Activated T-cell treated with anti-CD3 and anti-CD28 coated beads, Interleukin-2, amount 50 U/mL, for 24 hours (primary cell): ENCODE data around the gene CBX2.

ENCODE experiments used
- DNase-seq: peaks from one replicate; pipeline ENCODE4 v3.0.0-alpha.2; 2020
- H3K27ac Mint-ChIP-seq: 2 replicates; pipeline ENCODE4 v1.8.0; 2020; ENCODE audit warnings: mild to moderate bottlenecking, mixed read lengths
- H3K27me3 Mint-ChIP-seq: 2 replicates; pipeline ENCODE4 v1.8.0; 2020; ENCODE audit warnings: mixed read lengths
- H3K36me3 Mint-ChIP-seq: 2 replicates; pipeline ENCODE4 v1.8.0; 2020; ENCODE audit warnings: low read depth, mixed read lengths
- H3K4me1 Mint-ChIP-seq: 2 replicates; pipeline ENCODE4 v1.8.0; 2020; ENCODE audit warnings: low read depth, mixed read lengths
- H3K4me3 Mint-ChIP-seq: 2 replicates; pipeline ENCODE4 v1.8.0; 2020; ENCODE audit warnings: mild to moderate bottlenecking, moderate library complexity, mixed read lengths
- H3K9me3 Mint-ChIP-seq: 2 replicates; pipeline ENCODE4 v1.8.0; 2020; ENCODE audit warnings: mixed read lengths

Gene CBX2

DNA sequence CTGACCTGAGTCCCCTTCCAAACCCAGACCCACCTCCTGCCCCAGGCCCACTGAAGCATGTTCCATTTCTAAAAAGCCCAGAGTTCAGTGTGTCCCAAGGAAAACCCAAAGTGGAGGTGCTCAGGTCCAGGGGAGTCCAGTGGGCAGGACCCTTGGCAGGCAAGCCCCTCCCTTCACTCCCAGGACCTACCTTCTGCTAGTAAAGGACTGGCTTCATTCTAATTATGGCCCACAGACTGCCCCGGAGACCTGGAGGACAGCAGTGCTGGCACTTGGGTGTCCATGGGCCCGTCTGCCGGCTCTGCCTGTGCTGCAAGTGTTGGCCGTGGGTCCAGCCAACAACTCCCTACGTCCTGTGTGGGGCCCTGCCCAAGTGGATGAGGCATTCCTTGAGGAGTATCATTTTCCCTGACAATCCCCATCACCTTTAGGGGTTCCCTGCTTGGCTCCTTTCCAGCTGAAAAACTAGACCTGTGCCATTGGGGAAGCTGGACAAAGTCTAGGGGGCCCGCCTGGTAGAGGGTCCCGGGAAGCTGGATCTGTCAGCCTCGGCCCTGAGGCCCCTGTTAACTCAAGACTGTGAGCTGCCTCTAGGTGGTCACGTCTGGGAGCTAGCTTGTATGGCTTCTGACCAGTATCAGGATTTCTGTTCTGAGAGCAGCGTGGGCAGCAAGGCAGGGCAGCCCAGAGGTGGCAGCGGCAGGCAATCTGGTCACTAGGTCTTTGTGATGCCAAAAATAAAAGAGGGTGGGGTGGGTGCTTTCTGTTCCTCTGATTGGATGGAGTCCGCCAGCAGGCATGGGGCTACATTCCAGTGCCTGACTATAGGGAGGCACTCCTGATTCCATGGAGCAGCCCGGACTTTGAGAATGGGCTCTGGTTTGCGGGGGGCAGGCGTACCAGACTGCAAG lies 8.2 kb downstream of the CBX2 start:
- no peak overlapping the region for H3K27ac Mint-ChIP-seq
- no peaks in the 10 kb centered on the region for H3K9me3 Mint-ChIP-seq
- H3K36me3 Mint-ChIP-seq: no peaks in the 10 kb centered on the region
- H3K4me1 Mint-ChIP-seq: peaks cover 8% of the 10 kb centered on the region
- no peak overlapping the region for H3K4me3 Mint-ChIP-seq
- H3K27me3 Mint-ChIP-seq: peaks cover 75% of the 10 kb centered on the region
- DNase-seq: no peak

DNA sequence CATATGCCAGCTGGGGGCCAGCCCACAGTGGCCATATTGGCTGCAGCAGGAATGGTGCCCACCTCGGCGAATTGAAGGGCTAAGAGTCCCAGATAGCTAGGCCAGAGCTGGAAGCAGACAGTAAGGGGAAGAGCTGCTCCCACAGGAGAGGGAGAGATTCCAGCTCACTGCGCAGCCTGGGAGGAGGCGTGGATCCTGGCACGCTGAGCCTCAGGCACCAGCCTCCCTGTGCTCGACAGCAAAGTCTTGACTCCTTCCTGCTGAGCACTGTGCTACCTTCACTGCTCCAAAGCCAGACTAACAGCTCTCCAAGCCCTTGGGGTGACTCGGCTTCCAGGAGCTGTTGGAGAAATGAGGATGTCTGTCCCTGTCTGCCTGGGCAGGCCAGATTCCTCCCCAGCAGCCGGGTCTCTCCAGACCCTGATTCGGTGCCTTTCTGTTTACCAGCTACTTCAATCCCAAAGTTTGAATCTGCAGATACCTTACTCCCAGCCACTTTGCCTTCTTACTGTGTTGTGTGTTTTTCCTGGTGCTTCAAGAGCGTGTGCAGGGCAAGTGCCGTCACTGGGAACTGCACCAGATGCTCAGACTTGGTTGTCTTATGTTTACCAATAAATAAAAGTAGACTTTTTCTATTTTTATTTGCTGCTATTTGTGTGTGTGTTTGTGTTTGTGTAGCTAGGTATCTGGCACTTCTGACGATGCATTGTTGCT lies 9.1 kb downstream of the CBX2 start:
- Mint-ChIP-seq H3K4me1 (peaks cover 6% of the 10 kb centered on the region), H3K27me3 (peaks cover 76% of the 10 kb centered on the region), H3K9me3 (no peaks in the 10 kb centered on the region), H3K4me3 (no peak overlapping the region), H3K27ac (no peak overlapping the region), H3K36me3 (no peaks in the 10 kb centered on the region)
- peak; percentile 25 for DNase-seq

DNA sequence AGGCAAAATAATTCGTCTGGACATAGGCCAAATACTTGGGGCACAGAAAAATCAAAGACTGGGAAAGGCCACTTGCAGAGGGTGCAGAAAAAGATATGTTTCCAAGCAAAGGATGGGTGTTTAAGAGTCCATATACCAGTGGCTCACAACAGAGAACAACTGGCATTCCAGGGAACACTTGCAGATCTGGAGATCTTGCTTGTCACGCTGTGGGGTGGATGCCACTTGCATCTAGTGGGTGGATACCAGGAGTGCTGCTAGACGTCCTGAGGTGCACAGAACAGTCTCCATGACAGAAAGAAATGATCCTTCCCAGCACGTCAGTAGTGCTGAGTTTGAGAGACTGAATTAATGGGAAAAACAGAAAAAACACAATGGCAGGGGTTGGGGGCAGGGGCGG lies 10.5 kb downstream of the CBX2 start:
- Mint-ChIP-seq H3K9me3 (no peaks in the 10 kb centered on the region), H3K4me1 (peaks cover 8% of the 10 kb centered on the region), H3K27me3 (peaks cover 70% of the 10 kb centered on the region), H3K4me3 (no peak overlapping the region), H3K27ac (no peak overlapping the region), H3K36me3 (no peaks in the 10 kb centered on the region)
- DNase-seq: no peak

DNA sequence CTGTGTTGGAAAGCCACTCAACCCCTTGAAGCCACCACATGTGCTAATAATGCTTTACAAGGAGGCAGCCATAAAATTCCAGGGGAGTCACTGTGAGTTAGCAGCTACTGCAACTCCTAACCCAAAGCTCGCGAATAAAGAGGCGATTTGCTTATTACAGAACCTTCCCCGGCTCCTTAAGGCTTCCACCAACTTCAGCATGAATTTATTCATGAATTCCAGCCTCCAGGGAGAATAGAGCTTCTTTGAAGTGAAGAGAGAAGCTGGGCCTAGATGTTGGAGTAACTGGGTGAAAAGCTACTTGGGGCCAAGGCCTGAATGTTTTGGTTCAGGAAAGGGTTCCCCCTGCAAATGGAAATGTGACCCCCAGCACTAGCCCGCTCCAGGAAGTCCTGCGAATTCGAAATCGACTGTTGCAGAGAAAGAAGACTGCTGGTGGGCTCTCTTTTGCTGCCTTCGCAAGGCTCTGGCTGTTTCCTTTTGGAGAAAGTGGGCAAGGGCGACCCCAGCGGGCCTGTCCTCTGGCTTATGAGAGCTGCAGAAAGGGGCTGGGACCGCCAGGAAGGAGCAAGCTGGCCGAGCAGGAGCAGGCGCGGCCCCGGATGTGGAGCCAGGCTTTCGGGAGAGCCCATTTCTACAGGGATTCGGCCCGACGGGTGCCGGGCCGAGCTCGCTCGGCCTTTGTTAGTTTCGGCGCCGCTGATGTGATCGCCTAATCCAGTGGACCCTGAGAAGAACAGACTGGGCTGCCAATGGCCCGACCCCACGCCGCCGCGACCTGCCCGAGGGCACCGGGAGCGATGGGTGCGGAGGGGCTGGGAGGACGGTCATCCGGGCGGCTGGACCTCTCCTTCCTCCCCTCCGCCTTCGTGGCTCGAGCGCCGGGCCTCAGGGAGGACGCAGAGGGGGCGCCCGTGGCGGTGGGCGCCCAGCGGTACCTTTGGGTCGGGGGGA lies 11.3 kb downstream of the CBX2 start:
- H3K36me3 Mint-ChIP-seq: peaks cover 2% of the 10 kb centered on the region
- peaks cover 71% of the 10 kb centered on the region for H3K27me3 Mint-ChIP-seq
- H3K4me3 Mint-ChIP-seq: no peak overlapping the region
- no peaks in the 10 kb centered on the region for H3K9me3 Mint-ChIP-seq
- no peak overlapping the region for H3K27ac Mint-ChIP-seq
- H3K4me1 Mint-ChIP-seq: peaks cover 8% of the 10 kb centered on the region
- no peak for DNase-seq

DNA sequence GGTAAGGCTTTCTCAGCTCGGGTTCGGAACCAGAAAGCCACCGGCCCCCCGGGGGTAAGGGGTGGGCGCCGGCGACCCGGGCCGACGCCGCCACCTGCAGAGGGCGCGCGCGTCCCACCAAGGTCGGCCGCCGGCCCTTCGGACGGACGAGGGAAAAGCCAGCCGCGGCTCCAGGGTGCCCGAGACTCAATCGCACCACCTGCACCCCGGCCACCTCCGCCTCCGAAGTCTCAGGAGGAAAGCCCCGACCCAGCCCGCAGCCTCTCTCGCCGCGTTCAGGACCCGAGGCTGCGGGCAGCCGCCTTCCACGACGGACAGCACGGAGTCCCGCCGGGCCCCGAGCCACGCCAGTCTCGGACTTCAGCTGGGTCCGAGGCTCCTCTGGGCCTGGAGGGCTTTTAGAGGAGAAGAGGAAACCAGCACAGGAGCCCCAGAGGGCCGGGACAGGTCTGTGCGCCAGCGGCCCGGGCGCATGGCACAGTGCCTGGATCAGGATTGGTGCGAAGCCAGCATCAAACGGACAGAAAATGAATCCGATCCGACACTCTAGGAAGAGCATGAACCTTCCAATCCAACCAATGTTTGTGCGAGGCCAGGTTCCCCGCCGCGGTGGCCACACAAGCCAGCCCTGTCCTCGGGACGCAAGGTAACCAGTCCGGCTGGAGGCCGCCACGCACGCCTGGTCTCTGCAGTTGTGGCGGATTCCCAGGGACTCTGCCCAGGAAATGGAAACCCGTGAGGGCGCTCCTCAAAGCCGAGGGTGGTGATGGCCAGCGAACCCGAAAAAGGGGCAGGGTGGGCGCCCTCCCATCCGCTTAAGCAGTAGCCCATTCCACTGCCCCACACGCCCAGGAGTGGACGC lies 12.2 kb downstream of the CBX2 start:
- DNase-seq: peak; percentile 59
- H3K9me3 Mint-ChIP-seq: no peaks in the 10 kb centered on the region
- H3K4me1 Mint-ChIP-seq: peaks cover 8% of the 10 kb centered on the region
- H3K27me3 Mint-ChIP-seq: peaks cover 70% of the 10 kb centered on the region
- no peak overlapping the region for H3K4me3 Mint-ChIP-seq
- no peak overlapping the region for H3K27ac Mint-ChIP-seq
- peaks cover 2% of the 10 kb centered on the region for H3K36me3 Mint-ChIP-seq

DNA sequence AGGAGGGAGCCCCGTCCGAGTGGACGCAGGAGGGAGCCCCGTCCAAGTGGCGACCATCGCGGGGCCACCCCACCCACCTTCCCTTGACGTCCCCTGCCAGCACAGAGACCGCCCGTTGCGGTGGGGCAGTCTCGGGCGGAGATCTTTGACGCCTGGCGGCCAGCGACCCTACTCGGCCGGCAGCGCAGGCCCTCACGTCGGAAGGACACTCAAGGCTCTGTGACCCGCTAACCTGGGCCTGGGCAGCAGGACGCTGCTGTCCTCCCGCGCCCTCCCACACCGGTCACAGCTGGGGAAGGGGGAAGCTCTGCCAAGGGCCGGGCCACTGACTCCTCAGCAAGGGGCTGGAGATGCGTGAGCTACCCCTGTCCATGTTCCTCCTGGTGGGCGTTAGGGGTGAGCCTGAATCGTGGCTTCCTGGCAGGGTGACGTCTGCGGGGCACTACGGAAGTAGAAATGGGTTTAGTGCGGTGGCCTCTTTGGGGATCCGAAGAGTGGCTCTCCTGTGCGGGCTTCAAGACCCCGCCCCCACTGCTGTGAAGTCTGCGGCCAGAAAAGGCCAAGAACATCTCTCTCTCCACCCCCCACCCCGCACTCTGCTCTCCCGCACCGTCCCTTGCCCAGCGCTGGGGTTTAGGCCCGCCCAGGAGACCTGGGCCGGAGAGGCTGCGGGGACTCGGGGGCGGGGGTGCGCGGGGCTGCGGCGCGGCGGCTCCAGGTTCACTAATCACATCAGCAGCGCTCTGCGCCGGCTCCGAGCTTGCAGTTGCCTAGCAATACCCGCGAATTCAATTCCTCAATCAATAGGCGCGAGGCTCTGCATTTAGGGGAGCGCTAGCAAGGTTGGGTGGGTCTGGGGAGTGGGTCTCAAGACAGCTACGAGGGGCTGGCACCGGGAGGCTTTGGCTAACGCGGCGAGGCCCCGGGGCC lies 13.1 kb downstream of the CBX2 start:
- Mint-ChIP-seq H3K4me1 (peaks cover 12% of the 10 kb centered on the region), H3K9me3 (no peaks in the 10 kb centered on the region), H3K27ac (no peak overlapping the region), H3K27me3 (peaks cover 61% of the 10 kb centered on the region), H3K36me3 (peaks cover 2% of the 10 kb centered on the region), H3K4me3 (no peak overlapping the region)
- peak; percentile 44 for DNase-seq

DNA sequence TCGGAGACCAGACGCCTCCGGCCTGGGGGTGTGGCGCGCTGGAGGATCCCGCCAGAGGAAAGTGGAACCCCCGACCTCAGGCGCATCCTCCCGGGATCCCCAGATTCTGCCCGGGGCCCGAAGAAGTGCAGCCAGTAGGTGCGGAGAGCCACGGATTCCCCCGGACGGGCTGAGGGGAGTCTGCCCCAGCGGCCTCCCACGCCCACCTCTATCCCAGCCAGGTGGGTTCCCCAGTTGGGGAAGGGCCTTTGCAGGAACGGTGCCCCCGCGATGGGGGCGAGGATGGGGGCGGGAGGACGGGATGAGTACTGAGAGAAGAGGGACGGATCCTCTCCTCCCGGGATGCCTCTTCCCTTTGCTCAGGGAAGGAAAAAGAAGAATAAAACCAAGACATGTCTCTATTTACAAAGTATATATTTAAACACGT lies 13.8 kb downstream of the CBX2 start:
- Mint-ChIP-seq H3K4me3 (no peak overlapping the region), H3K9me3 (no peaks in the 10 kb centered on the region), H3K27ac (no peak overlapping the region), H3K36me3 (peaks cover 2% of the 10 kb centered on the region), H3K4me1 (peaks cover 17% of the 10 kb centered on the region), H3K27me3 (peaks cover 56% of the 10 kb centered on the region)
- DNase-seq: no peak

DNA sequence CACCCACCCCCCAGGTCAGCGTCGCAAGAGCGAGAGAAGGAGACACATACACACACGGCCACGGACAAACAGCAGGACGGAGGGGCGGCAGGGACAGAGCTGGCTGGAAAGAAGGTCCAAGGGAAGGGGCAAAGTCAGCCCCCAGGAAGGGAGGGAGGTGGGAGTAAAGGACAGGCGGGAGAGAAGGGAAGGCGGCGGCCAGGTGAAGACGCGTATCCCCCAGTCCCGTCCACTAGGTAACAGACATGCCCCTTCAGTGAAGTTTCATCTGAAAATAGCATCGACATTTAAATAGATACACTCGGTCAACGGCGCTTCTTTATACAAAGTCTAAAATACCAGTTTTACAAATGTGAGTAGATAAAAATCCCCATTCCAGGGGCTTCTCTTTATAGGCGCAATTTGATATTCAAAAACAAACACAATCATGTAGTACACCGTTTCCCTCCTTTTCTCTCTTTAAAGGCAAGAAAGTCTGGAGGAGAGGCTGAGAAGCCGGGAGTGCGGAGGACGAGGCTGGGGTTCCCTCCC lies 14.5 kb downstream of the CBX2 start:
- Mint-ChIP-seq H3K4me1 (peaks cover 17% of the 10 kb centered on the region), H3K27ac (no peak overlapping the region), H3K27me3 (peaks cover 51% of the 10 kb centered on the region), H3K4me3 (no peak overlapping the region), H3K36me3 (peaks cover 2% of the 10 kb centered on the region), H3K9me3 (no peaks in the 10 kb centered on the region)
- no peak for DNase-seq

DNA sequence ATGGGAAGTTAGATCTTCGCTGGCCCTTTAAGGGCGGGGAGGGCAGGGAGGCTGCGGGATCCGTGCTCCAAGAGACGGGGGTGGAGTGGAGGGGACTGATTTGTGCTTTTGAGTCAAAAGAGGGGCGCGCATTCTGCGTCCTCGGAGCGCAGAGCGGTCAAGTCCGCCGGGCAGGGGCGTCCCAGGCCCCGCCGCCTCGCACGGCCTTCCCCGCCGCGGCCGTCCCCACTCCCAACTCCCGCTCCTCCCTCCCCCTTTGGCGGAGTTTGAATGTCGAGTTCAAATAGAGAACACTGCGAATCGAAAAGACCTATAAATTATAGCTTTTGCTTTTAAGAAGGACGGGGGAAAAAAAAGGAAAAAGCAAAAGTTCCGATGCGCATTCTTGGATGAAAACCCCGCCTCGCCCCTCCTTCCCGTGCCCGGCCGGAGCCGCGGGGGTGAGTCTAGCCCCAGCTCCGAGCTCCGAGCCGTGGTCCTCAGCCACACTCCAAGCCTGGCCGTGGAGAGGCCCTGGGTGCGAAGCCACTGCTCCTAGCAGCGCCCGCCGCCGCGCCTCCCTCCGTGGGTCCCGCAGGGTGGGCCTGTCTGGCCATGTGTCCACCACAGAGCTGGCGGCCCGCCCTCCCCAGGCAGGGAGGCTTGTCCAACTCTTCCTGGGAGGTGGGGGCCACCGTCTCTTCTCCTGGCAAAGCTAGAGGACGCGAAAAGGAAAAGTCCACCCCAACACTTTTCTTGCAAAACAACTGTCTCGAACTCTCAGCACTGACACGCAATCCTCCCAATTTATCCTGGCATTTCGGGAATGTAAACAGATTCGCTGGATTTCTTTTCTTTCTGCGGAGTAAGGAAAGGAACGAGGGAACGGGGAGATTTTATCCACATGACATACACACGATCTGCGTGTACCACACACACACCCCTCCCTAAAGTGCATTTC lies 15.3 kb downstream of the CBX2 start:
- Mint-ChIP-seq H3K36me3 (peaks cover 2% of the 10 kb centered on the region), H3K4me1 (peaks cover 17% of the 10 kb centered on the region), H3K27me3 (peaks cover 46% of the 10 kb centered on the region), H3K4me3 (no peak overlapping the region), H3K27ac (no peak overlapping the region), H3K9me3 (no peaks in the 10 kb centered on the region)
- DNase-seq: no peak

DNA sequence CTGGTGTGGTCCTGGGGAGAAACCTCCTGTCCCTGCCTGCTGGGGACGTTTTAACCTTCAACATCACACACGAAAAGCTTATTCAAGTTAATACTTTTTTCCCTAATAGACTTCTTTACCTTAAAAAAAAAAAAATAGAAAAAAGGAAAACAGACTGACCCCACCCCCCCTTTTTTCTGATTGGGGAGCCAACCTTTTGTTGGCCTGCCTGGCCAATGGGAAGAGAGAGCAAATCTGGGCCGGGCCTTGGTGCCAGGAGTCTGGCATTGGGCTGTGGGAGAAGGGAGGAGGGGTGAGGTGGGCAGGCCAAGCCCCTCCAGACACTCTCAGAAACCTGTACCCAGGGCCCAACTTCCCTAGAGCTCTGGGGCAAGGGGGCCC lies 16.0 kb downstream of the CBX2 start:
- H3K36me3 Mint-ChIP-seq: peaks cover 2% of the 10 kb centered on the region
- peaks cover 22% of the 10 kb centered on the region for H3K4me1 Mint-ChIP-seq
- H3K9me3 Mint-ChIP-seq: no peaks in the 10 kb centered on the region
- no peak overlapping the region for H3K27ac Mint-ChIP-seq
- no peak overlapping the region for H3K4me3 Mint-ChIP-seq
- no peak for DNase-seq
- peaks cover 46% of the 10 kb centered on the region for H3K27me3 Mint-ChIP-seq

DNA sequence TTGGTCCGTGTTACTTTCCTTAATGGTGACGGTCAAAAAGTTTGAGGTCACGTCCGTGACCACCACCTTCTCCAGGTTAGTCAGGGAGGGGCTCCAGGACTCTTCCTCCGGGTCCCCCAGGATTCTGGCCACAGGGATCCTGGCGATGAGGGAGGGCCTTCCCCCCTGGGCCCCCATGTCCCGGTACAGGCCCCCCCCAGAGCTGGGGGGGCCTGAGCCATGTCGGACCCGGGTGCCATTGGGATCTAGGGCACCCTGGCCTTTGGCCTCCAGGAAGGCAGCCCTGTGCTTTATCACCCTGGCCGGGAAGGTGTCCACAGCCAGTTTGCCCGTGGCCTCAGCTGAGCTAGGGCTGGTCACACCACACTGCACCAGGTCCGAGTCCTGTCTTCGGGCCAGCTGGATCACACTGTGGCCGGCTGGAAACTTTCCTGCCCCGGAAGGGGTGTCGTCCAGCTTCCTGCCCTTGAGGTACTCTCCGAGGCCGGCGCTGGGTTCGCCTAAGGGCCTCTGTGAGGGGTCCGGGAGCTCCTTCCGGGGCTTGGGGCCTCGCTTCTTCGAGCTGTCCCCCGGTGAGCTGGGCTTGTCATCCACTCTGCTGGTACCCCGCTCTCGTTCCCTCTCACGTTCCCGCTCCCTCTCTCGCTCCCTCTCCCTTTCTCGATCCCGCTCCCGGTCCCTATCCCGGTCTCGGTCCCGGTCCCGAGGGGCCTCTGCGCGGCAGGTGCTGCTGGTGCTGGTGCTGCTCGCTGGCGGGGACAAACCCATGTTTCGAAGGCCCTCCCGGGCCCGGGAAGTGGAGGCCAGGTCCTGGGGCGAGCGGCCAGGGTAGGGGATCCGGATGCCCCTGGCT lies 16.9 kb downstream of the CBX2 start:
- Mint-ChIP-seq H3K4me3 (no peak overlapping the region), H3K36me3 (peaks cover 2% of the 10 kb centered on the region)

More for the DNA sequence above, 16.9 kb downstream of the CBX2 start:
- Mint-ChIP-seq H3K9me3 (no peaks in the 10 kb centered on the region), H3K27ac (no peak overlapping the region), H3K27me3 (peaks cover 49% of the 10 kb centered on the region), H3K4me1 (peaks cover 29% of the 10 kb centered on the region)
- no peak for DNase-seq
